Measurements from ENCODE around the gene C1orf21.

Gene C1orf21

DNA sequence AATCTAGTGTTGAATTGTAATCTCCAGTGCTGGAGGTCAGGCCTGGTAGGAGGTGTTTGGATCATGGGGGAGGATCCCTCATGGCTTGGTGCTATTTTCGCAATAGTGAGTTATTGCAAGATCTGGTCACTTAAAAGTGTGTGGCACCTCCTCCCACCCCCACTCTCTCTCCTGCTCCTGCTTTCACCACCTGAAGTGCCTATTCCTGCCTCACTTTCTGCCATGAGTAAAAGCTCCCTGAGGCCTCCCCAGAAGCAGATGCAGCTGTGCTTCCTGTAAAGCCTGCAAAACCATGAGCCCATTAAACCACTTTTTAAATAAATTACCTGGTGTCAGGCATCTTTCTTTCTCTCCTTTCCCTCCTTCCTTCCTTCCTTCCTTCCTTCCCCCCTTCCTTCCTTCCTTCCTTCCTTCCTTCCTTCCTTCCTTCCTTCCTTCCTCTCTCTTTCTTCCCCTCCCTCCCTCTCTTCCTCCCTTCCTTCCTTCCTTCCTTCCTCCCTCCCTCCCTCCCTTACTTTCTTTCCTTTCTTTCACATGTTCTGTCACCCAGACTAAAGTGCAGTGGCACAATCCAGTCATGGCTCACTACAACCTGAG, 172.4 kb downstream of the C1orf21 start:
- no peak for DNase-seq (ENCODE audit: low spot score)

DNA sequence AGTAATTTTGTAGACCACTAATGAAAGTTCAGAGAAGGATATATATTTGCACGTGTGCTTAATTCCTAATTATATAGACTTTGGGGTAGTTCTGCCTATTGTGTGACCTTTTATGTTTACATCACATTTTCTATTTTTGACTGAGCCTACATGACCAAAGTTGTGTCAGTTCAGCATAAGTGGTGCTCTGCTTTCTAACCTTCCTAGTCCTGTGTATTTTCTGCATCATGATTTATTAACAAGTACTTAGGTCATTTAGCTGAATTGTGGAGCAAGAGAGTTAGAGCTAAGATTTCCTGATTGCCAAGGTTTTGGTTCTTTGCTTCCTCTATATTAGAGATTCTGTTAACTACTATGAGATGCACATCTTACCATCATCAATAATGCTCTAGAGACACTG, 176.0 kb downstream of the C1orf21 start:
- no peak for DNase-seq (ENCODE audit: low spot score)

DNA sequence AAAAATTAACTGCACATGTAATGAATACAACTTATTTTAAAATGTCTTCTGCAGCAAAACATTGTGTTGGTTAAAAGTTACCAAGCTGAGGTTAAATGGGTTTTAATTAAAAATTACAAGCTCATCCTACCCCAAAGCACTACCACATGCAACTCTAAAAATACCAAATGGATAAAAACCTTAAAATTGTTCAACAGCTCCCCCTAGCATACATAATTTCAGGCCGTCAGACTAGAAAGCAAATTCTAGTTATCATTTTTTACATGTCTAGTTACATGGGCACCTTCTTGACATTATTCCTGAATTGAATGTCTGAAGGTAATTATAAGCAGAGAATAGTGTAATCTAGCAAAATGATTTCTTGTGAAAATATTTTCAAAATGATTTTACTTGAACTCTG, 176.5 kb downstream of the C1orf21 start:
- peak; percentile 42 for DNase-seq (ENCODE audit: low spot score)

DNA sequence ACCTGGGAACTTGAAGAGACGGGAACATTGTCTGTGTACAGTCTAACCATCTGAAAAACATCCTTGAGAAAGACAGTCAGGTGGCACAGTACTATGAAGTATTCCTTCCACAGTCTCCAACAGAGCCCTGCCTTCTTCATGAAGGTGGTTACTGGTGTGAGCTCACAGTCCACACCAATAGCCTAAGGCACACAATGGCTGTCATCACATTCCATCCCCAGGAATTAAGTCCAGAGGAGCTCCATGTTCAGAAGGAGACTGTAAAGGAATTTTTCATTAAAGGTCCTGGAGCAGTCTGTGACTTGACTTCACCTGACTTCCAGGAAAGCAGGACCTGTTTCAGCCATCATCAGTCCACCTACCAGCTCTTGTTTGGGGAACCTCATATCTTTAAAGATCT, 180.2 kb downstream of the C1orf21 start:
- no peak for DNase-seq (ENCODE audit: low spot score)

DNA sequence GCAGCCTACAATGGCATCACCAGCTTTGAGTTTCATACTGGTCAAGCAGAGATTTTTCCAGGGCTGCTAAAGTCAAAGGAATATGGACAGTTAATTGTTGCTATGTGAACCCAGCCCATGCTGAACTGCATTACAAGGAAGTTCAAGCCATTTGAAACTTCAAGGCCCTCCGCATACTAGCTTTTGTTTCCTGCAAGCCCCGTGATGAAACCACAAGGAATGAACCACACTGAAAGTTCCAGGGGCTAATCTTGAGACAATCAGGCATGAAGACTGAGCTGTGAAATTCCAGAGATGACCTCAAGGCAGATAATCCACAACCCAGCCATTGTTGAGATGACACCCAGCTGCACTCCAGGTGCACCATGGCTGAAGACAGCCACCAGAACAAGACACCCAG, 180.8 kb downstream of the C1orf21 start:
- no peak for DNase-seq (ENCODE audit: low spot score)

DNA sequence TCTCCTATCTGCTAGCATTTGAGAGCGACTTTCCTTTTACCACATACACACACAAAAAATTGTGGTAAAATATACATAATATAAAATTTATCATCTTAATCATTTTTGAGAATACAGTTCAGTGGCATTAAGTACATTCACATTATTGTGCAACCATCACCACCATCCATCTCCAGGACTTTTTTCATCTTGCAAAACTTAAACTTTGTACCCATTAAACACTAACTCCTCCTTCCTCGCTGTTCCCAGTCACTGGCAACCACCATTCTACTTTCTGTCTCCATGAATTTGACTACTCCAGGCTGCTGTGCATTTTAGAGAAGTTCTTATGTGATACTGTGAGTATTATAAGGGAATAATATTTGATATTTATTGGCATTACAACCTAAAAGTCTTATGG, 181.3 kb downstream of the C1orf21 start:
- DNase-seq (ENCODE audit: low spot score): no peak

DNA sequence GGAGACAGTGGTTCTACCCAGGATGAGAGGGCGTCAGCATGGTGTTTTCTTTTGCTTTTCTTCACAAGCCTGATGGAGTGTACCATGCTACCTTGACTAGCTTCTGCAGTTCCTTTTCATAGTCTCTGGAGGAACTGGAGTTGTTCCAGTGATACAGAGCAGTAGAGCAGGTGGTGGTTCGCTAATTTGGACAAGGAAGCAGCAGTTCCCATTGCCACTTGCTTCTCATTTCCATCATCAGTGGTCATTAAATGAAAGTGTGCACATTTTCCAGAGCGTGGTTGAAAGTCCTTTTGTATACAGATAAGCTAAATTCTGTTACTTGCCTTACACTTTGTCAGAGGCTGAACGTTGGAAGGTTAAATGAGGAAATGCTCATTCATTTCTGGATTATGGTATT, 182.3 kb downstream of the C1orf21 start:
- no peak for DNase-seq (ENCODE audit: low spot score)

DNA sequence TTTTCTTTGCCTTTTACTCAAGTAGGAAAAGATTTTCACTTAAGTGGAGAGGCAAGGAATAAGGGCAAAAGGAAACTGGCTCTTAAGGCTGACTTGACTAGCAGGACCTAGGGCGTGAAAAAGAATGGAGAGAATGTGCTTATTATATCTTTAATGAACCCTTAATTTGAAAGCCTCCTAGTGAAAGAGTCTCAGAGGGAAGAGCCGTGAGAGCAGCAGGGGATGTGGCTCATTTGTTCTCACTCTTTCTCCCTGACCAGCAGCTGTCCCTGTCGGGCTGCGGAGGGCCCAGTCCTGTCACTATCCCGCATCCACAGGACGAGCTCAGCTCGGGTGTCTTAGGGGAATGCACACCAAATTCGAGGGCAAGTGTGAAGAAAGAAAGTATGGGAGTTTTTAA, 187.8 kb downstream of the C1orf21 start:
- DNase-seq (ENCODE audit: low spot score): no peak

DNA sequence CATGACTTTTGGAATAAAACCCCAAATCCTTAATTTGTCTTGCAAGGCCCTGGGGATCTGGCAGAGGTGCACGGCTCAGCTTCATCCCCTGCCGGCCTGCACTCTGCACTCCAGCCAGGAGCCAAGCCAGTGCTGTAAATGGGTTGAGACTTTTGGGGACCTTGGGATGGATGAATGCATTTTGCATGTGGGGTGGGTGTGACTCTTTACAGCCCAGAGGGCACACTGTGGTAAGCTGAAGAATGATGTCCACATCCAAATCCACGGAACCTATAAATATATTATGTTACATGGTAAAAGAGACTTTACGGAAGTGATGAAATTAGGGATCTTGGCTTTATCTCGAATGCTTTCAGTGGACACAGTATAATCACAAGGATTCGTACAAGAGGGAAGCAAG, 190.0 kb downstream of the C1orf21 start:
- no peak for DNase-seq (ENCODE audit: low spot score)

DNA sequence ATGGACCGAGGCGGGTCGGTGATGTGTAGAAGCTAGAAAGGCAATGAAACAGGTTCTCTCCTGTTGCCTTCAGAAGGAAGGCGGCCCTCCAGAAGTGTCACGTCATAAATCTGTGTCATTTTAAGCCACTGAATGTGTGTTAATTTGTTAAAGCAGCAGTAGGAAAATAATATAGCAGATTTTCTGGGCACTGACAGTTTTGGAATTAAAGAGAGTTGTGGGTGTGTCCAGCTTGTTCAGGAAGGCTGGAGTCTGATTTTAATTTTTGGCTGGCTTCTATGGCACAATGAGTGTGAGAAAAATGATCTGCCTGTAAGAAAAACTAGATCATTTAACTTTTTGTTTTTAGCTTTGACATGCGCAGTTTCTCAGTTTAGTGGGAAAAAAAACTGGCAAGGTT, 190.5 kb downstream of the C1orf21 start:
- no peak for DNase-seq (ENCODE audit: low spot score)

DNA sequence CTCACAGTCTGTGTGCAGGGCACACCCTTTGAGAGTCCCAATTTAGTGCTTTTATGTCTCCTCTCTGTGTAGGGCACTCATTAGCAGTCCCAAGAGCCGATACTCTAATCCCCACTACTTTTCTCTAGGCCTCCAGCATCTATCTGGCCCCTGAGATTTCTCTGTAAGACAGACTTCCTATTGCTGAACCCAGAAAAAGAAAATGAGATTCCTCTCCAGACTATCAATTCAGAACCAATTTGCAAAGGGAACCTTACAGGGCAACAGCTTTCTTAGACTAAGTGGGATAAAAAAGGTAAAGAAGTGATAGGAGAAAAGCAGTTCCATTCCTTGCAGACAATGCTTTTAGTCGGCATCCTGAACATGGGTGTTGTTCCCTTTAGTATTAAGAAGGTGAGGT, 195.6 kb downstream of the C1orf21 start:
- no peak for DNase-seq (ENCODE audit: low spot score)

DNA sequence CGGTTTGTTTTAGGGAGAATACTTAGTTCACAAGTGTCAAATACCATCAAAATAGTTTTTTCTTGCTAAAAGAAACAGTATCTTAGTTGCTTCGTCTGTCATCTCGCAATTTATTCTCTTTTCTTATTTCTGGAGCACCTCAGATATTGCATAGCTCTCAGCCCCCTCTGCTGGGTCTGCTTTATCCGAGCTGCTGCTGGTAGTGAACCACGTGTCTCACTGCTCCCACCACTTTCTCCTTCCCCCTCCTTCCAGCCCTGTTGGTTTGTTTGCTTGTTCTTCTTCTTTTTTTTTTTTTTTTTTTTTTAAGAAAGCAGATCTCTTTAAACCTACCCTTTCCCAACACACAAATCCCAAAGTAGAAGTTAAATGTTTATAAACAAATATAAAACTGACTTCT, 197.0 kb downstream of the C1orf21 start:
- no peak for DNase-seq (ENCODE audit: low spot score)

DNA sequence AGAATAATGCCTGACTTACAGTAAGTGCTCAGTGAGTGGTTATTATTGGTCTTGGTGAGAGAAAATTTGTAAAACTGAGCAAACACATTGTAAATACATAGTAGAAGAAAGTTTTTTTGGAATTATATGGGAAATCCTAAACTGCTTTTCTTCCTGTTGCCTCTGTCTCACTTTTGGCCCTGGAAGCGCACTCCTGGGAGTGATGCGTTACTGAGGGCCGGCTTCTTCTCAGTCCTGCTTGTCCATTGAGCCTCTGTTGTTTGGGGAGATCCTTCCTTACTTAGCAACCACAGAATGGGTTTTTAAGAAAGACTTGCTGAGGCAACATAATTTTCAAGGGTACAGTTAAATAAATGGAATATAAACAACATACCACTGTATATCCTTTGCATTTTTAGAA, 201.9 kb downstream of the C1orf21 start:
- no peak for DNase-seq (ENCODE audit: low spot score)

DNA sequence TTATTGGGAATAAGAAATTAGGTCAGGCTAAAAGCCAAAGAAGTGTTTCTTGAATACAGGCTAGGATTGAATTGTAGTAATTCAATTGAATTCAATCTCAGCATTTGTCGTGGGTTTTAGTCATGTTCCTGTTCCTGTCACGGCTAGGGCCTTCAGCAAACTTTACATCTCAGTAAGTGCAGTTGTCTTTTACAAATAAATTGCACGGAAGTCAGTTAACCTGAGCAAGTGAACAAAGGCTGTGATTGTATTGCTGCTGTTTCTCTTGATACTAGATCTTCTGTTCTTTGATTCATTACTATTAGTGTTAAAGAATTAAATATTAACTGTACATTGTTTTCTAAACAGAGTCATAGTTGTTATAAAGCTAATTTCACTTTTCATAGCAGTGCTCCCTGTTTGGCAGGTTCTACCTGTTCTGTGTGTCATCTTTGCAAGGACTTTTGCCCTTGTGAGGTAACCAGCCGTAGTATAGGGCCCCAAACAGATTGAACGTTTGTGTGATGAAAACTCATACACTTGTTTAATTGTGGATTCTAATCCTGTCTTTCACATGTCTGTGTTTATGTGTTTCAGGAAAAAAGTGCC, 203.4 kb downstream of the C1orf21 start:
- DNase-seq (ENCODE audit: low spot score): no peak

DNA sequence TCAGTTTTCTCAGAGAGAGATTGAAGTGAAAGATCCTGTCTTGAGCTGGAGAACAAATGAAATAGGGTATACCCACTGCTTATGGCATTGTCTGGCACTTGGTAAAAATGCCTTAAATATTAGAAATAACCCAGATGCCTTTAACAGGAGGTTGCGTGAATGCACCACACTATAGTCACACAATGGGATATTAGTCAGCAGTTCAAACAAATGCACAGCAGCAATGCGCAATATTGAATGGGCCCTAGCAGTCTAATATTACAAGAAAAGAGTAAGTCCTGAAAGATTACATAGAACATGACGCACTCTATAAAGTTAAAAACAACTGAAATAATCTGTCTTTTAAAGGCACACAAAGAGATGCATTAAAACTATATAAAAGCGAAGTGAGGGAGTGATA, 206.8 kb downstream of the C1orf21 start:
- no peak for DNase-seq (ENCODE audit: low spot score)

DNA sequence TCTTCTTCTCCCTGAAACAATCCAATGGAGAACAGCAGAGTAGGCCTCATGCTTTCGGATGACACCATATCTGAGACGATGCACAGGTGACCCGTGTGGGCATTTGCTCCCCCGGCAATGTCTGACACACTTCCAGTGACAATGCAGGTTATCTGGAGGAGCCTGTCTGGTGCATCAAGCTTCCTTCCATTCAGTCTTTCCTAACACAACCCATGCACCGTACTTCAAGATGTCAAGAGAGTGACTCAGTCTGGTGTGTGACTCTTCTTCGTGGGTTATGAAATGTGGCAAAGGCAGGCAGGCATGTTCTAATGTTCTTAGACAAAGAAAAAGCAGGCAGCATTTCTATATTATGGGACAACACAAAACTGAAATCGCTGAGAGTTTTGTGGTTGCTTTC, 208.8 kb downstream of the C1orf21 start:
- DNase-seq (ENCODE audit: low spot score): no peak

DNA sequence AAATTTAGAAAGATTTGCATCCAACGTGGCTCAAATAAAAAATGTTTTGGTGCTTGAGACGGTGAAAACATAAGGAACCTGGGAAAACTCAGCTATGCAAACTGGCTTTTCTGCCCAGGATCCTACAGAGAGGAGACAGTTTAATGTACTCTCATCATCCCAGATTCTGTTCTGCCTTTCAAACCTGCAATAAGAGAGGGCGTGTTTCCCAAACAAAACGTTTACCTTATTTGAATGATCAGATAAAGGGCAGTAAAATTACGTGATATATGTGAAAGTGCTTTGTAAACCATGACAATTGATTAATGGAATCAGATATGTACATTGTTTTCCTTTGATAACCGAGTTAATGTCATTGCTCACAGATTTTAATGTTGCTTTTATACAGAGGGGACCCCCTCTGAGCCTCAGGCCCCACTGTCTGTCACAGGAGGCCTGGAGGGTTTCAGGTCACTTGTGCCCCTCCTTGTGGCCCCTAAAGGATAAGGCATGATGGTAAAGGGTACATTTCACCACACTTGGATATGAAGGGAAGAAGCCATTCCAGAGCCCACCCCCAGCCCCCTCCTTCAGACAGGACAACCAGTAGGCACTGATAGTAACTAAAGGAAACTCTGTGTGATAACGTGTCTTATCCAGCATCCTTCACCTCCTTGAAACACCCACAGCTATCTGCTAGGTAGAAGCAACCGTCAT, 210.3 kb downstream of the C1orf21 start:
- DNase-seq (ENCODE audit: low spot score): no peak

DNA sequence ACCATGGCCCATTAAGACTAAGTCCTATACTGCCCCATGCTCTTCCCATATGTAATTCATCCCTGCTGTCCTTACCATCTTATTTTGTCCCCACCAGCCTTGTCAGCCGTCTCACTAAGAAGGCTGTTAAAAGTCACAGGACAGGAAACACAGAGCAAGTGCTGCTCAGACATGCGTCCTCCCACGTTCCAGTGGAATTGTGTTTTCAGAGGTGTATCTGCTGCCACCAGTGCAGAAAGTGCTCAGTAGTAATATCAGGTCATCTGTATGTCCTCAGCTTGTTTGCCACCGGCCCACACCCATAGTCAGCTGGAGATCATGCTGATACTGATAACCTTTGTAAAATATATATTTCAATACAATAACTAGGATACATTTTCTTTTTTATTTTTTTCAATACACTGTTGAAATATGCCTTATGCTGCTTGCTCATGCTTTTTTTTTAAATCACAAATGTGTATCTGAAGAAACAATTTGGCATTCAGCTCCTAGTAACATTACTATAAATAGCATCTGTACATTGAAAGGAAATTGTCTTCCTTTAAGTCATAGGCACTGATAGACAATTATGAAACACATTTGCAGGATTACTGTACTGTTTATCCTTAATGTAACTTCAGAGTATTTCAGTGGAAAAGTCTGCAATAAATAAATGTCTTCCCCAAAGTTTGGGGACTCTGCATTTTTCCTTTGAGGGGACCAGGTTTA, 211.0 kb downstream of the C1orf21 start:
- DNase-seq (ENCODE audit: low spot score): no peak

DNA sequence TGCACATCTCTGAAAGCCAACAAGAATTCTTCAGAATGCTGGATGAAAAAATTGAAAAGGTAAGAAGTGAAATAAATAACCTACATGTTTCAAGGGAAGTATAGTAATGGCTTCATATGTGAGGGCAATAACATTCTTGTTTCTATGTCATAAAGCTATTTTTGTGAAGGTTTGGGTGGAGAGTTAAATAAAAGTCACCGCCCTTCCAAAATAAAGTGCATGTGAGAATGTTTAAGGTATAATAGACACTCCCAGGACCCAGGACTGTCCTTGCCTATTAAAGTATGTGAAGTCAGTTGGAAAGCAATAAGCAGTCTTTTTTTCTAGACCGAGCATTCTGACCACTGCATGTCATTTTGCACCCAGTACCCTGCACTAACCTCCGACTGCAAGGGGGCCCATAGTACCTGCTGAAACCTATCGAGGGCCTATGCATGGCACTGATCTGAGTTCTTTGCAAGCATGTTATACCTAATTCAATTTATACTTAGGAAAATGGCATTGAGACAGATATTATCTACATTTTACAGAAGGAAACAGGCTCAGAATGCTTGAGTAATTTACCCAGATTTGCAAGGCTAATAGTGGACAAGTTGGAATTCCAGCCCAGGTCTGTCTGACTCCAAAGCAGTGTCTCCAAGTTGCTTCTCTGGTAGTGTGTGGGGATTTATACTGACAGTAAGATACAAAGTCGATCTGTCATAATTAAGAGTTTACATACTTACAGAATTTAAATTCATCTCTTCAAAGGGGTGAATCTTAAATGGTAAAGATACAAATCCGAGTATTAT, 211.8 kb downstream of the C1orf21 start:
- no peak for DNase-seq (ENCODE audit: low spot score)

DNA sequence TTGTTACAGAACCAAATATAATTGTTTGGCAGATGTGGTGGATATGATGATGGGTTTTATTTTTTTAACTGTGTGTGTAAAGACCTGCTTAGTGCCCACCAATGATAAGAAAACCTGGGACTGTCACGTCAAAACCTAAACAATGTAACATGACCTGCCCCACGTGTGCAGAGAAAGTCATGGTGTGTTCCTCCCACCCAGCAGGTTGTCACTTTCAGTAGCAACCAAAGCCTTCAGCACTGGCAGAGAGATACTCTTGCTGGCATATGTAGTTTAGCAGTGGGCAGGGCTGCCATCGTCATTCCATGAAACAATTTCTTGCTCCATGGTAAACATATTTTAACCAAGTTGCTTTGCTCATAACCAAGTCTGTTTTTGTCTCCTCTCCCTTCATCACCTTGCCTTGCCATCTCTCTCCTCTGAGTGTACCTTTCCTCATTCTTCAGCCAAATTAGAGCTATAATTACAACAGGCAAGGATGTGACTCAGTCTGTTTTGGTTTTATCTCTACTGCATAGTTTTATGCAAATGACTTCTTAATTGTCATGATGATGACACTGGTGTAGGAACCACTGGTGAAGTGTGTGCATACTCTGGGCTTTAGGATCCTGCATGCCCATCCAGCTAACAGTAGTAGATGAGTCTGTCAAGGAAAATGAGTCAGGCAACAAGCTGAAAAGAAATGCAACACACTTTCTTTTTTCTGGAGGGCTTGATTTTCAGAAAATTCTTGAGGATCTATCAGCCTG, 217.5 kb downstream of the C1orf21 start:
- DNase-seq (ENCODE audit: low spot score): no peak

DNA sequence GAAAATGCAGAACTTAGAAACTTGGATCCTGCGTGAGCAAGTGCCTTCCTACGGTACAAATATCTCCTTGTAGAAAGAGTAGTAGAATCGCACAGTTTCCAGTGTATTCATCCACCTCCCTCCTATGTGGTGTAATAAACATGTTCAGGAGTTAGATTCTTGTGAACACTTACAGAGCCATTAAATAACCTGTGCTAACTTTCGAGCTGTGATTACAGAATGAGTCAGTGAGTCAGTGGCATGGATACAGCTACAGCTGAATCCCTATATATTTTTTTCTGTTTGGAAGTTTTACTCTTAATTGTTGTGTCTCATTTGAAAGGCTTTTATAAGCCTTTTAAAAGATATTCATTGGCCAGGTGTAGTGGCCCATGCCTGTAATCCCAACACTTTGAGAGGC, 219.1 kb downstream of the C1orf21 start:
- DNase-seq (ENCODE audit: low spot score): no peak

DNA sequence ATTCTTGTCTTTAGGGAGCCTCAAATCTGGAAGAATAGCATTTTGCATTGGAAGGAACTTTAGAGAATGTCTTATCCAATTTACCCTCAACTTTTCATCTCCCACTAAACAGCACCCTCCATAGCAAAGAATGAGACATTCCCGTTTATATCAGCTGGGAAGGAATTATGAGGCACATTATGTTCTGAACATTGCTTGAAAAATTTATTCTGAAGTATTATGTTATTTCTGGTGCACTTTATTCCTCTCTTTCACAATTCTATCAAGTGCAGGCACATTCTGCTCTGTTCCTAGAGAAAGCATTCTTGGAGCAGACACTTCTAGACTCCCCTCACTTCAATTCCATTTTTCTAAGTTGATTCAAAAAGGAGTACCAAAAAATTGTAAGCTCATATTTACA, 220.0 kb downstream of the C1orf21 start:
- DNase-seq (ENCODE audit: low spot score): no peak

Measured in NAMALWA (cell line).